ENCODE data around the gene CLDN10. TPM values are rescaled to one million over a fixed set of nuclear protein-coding genes. Genes with fewer than 3 reads are reported as not detected.

Gene CLDN10
- total RNA-seq, 1 donor, result not detected

DNA sequence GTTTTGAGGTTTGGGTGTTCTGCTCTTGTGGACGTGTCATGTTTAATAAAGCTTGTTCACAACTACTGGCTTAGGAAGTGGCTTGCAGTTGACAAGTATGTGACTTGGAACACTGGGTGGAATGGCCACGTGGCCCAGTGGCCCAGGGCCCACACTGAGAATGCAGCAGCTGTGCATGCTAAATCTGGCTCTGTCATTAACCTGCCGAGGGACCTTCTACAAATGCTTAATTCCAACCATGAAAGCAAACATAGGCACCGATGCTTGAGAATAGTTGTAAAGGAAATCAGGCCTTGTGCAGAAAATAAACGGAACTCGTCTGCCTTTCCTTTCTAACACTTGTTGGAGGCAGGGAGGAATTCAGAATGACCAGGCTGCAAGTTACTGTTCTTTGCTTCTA is 11.6 kb upstream of the CLDN10 start:
- H3K4me3 ChIP-seq (ENCODE audit: insufficient read depth, low read length), result no peak overlapping the region
- no peaks in the 10 kb centered on the region for H4K20me1 ChIP-seq (ENCODE audit: insufficient read depth, low read length)
- H3K4me1 ChIP-seq (ENCODE audit: insufficient read depth, low read length), result peaks cover 10% of the 10 kb centered on the region
- H3K79me2 ChIP-seq (ENCODE audit: insufficient read depth, low read length), result no peaks in the 10 kb centered on the region
- H3K27ac ChIP-seq (ENCODE audit: low read depth, low read length), result no peak overlapping the region
- H2AFZ ChIP-seq (ENCODE audit: low read length), result peak overlapping the region; percentile 40
- no peak for DNase-seq (ENCODE audit: insufficient read length, low spot score, missing footprints)
- TF ChIP-seq CTCF (IDR thresholded peaks at IDR 0.05; ENCODE audit: extremely low read depth, low read depth, low read length), result no peak
- no peaks in the 10 kb centered on the region for H3K9me3 ChIP-seq (ENCODE audit: low read depth, low read length)
- H3K36me3 ChIP-seq (ENCODE audit: insufficient read depth, low read length), result no peaks in the 10 kb centered on the region
- no peak overlapping the region for H3K4me2 ChIP-seq (ENCODE audit: insufficient read depth, low read length)
- peaks cover 11% of the 10 kb centered on the region for H3K27me3 ChIP-seq (ENCODE audit: insufficient read depth, low read length)

DNA sequence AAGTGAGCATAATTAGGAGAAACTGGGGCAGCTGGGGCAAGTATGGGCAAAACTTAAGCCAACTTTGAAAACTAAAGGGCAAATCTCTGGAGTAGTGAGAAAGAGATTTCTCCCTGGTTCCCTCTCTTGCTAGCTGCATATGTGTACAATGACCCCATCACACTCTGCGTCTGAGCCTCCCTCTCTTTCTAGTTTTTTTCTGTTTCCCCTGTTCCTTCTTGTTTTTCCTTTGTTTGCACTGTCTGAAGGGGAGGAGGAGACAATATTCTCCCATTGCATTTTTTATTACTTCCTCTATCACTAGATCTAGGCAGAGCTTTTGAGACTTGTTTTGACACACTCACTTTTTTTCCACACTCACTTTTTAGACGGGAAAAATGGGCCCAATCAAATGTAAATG is 11.2 kb upstream of the CLDN10 start:
- Histone ChIP-seq H3K4me1 (ENCODE audit: insufficient read depth, low read length) (peaks cover 10% of the 10 kb centered on the region), H3K4me3 (ENCODE audit: insufficient read depth, low read length) (no peak overlapping the region), H2AFZ (ENCODE audit: low read length) (peak overlapping the region; percentile 40), H3K27me3 (ENCODE audit: insufficient read depth, low read length) (peaks cover 15% of the 10 kb centered on the region), H3K27ac (ENCODE audit: low read depth, low read length) (no peak overlapping the region), H4K20me1 (ENCODE audit: insufficient read depth, low read length) (no peaks in the 10 kb centered on the region), H3K36me3 (ENCODE audit: insufficient read depth, low read length) (no peaks in the 10 kb centered on the region), H3K4me2 (ENCODE audit: insufficient read depth, low read length) (no peak overlapping the region), H3K79me2 (ENCODE audit: insufficient read depth, low read length) (no peaks in the 10 kb centered on the region), H3K9me3 (ENCODE audit: low read depth, low read length) (no peaks in the 10 kb centered on the region)
- no peak for TF ChIP-seq CTCF (IDR thresholded peaks at IDR 0.05; ENCODE audit: extremely low read depth, low read depth, low read length)
- DNase-seq (ENCODE audit: insufficient read length, low spot score, missing footprints), result no peak

- no peak for TF ChIP-seq CTCF (IDR thresholded peaks at IDR 0.05; ENCODE audit: extremely low read depth, low read depth, low read length)
- H3K36me3 ChIP-seq (ENCODE audit: insufficient read depth, low read length), result no peaks in the 10 kb centered on the region
- DNase-seq (ENCODE audit: insufficient read length, low spot score, missing footprints), result no peak
- H3K27me3 ChIP-seq (ENCODE audit: insufficient read depth, low read length), result peaks cover 22% of the 10 kb centered on the region
- no peak overlapping the region for H3K4me2 ChIP-seq (ENCODE audit: insufficient read depth, low read length)
- H3K79me2 ChIP-seq (ENCODE audit: insufficient read depth, low read length), result no peaks in the 10 kb centered on the region
- H3K9me3 ChIP-seq (ENCODE audit: low read depth, low read length), result no peaks in the 10 kb centered on the region
- no peaks in the 10 kb centered on the region for H4K20me1 ChIP-seq (ENCODE audit: insufficient read depth, low read length)
- H3K4me1 ChIP-seq (ENCODE audit: insufficient read depth, low read length), result peaks cover 7% of the 10 kb centered on the region
- H3K27ac ChIP-seq (ENCODE audit: low read depth, low read length), result no peak overlapping the region
- H3K4me3 ChIP-seq (ENCODE audit: insufficient read depth, low read length), result no peak overlapping the region
- H2AFZ ChIP-seq (ENCODE audit: low read length), result no peak overlapping the region
Observed at GRCh38 chr13:95541911-95542474, 10.5 kb upstream of the CLDN10 start.

GRCh38 chr13:95544293-95544692 is 8.2 kb upstream of the CLDN10 start:
- no peaks in the 10 kb centered on the region for H3K79me2 ChIP-seq (ENCODE audit: insufficient read depth, low read length)
- TF ChIP-seq CTCF (IDR thresholded peaks at IDR 0.05; ENCODE audit: extremely low read depth, low read depth, low read length), result no peak
- H3K27ac ChIP-seq (ENCODE audit: low read depth, low read length), result no peak overlapping the region
- H3K4me3 ChIP-seq (ENCODE audit: insufficient read depth, low read length), result no peak overlapping the region
- H3K4me1 ChIP-seq (ENCODE audit: insufficient read depth, low read length), result peaks cover 7% of the 10 kb centered on the region
- no peaks in the 10 kb centered on the region for H4K20me1 ChIP-seq (ENCODE audit: insufficient read depth, low read length)
- peaks cover 45% of the 10 kb centered on the region for H3K27me3 ChIP-seq (ENCODE audit: insufficient read depth, low read length)
- H3K9me3 ChIP-seq (ENCODE audit: low read depth, low read length), result no peaks in the 10 kb centered on the region
- no peaks in the 10 kb centered on the region for H3K36me3 ChIP-seq (ENCODE audit: insufficient read depth, low read length)
- H2AFZ ChIP-seq (ENCODE audit: low read length), result no peak overlapping the region
- DNase-seq (ENCODE audit: insufficient read length, low spot score, missing footprints), result no peak
- H3K4me2 ChIP-seq (ENCODE audit: insufficient read depth, low read length), result no peak overlapping the region

All from osteoblast (primary cell).